ENCODE measurements around the gene CLTA. TPM values are rescaled to one million over a fixed set of nuclear protein-coding genes. Genes with fewer than 3 reads are reported as not detected.

Gene CLTA
- total RNA-seq, 1 donor, result 239 TPM

GRCh38 chr9:36164372-36164771 lies 26.3 kb upstream of the CLTA start:
- DNase-seq (ENCODE audit: low read depth), result no peak
- no peak for TF ChIP-seq CTCF (IDR thresholded peaks at IDR 0.05; ENCODE audit: insufficient read depth, low read length)
- H3K4me3 ChIP-seq (ENCODE audit: low read depth, low read length), result no peak overlapping the region

- no peak for DNase-seq (ENCODE audit: low read depth)
- H3K4me3 ChIP-seq (ENCODE audit: low read depth, low read length), result no peak overlapping the region
- TF ChIP-seq CTCF (IDR thresholded peaks at IDR 0.05; ENCODE audit: insufficient read depth, low read length), result no peak
Measured at GRCh38 chr9:36164989-36165388, 25.7 kb upstream of the CLTA start.

- TF ChIP-seq CTCF (IDR thresholded peaks at IDR 0.05; ENCODE audit: insufficient read depth, low read length), result no peak
- DNase-seq (ENCODE audit: low read depth), result peak; percentile 84
Measured at GRCh38 chr9:36165826-36166167, 24.9 kb upstream of the CLTA start.

GRCh38 chr9:36166168-36166927 lies 24.4 kb upstream of the CLTA start:
- TF ChIP-seq CTCF (IDR thresholded peaks at IDR 0.05; ENCODE audit: insufficient read depth, low read length), result peak; percentile 62
- H3K4me3 ChIP-seq (ENCODE audit: low read depth, low read length), result peak overlapping the region; percentile 66
- DNase-seq (ENCODE audit: low read depth), result peak; percentile 86

More at GRCh38 chr9:36165826-36166167, 24.9 kb upstream of the CLTA start:
- peak overlapping the region; percentile 66 for H3K4me3 ChIP-seq (ENCODE audit: low read depth, low read length)

- no peak within 1 kb of the TSS for H3K4me3 ChIP-seq (ENCODE audit: low read depth, low read length)
- no peak for DNase-seq (ENCODE audit: low read depth)
- no peak for TF ChIP-seq CTCF (IDR thresholded peaks at IDR 0.05; ENCODE audit: insufficient read depth, low read length)
Measured at GRCh38 chr9:36169166-36169565, 21.6 kb upstream of the CLTA start, which contains the start of gene CCIN. Gene CCIN, plus strand, starts transcription at chr9:36169388. Its CDS starts 115 bp downstream, at chr9:36169503.

GRCh38 chr9:36169708-36170107 lies 21.0 kb upstream of the CLTA start:
- no peak overlapping the region for H3K4me3 ChIP-seq (ENCODE audit: low read depth, low read length)
- no peak for TF ChIP-seq CTCF (IDR thresholded peaks at IDR 0.05; ENCODE audit: insufficient read depth, low read length)
- DNase-seq (ENCODE audit: low read depth), result no peak

GRCh38 chr9:36170531-36170930 lies 20.2 kb upstream of the CLTA start:
- no peak for TF ChIP-seq CTCF (IDR thresholded peaks at IDR 0.05; ENCODE audit: insufficient read depth, low read length)
- DNase-seq (ENCODE audit: low read depth), result no peak
- no peak overlapping the region for H3K4me3 ChIP-seq (ENCODE audit: low read depth, low read length)

Data from fibroblast of the aortic adventitia (primary cell).